GM18870 (cell line): ENCODE data around the gene SCAPER.

ENCODE experiments used
- ATAC-seq: cut with Tn5 transposase; IDR thresholded peaks from one replicate; pipeline ENCODE4 v1.9.1; 2021; ENCODE audit warnings: moderate library complexity; ENCODE audit not compliant: unreplicated experiment

Gene SCAPER

GRCh38 chr15:76344893-76345582, 560.1 kb downstream of the SCAPER start:
- ATAC-seq, result no peak

- no peak for ATAC-seq
Measured at GRCh38 chr15:76343313-76343996, 561.7 kb downstream of the SCAPER start.

GRCh38 chr15:76342382-76343201, 562.5 kb downstream of the SCAPER start:
- ATAC-seq, result no peak

- ATAC-seq, result no peak
Measured at GRCh38 chr15:76342058-76342381, 563.1 kb downstream of the SCAPER start.

GRCh38 chr15:76341366-76342057, 563.6 kb downstream of the SCAPER start:
- no peak for ATAC-seq

GRCh38 chr15:76340803-76341365, 564.3 kb downstream of the SCAPER start:
- no peak for ATAC-seq

GRCh38 chr15:76340198-76340802, 564.8 kb downstream of the SCAPER start:
- ATAC-seq, result no peak

GRCh38 chr15:76339305-76340197, 565.6 kb downstream of the SCAPER start:
- ATAC-seq, result no peak

- no peak for ATAC-seq
Measured at GRCh38 chr15:76338486-76339304, 566.4 kb downstream of the SCAPER start.

GRCh38 chr15:76337696-76338485, 567.2 kb downstream of the SCAPER start:
- ATAC-seq, result no peak

- ATAC-seq, result no peak
Measured at GRCh38 chr15:76337059-76337695, 568.0 kb downstream of the SCAPER start.

- no peak for ATAC-seq
Measured at GRCh38 chr15:76336254-76337058, 568.7 kb downstream of the SCAPER start, which contains the start of gene ISL2. ISL2 (plus strand) TSS chr15:76336773; CDS start chr15:76336884, 111 bp downstream.

- ATAC-seq, result no peak
Measured at GRCh38 chr15:76335307-76336253, 569.6 kb downstream of the SCAPER start.

- ATAC-seq, result no peak
Measured at GRCh38 chr15:76334438-76335306, 570.5 kb downstream of the SCAPER start.
